Neural progenitor cell (in vitro differentiated cells): ENCODE results near the gene RASA4B.

Source experiments
- EZH2 ChIP-seq: fragments of 200-600 bp; sonication (generic); IDR thresholded peaks from 2 replicates; pipeline ENCODE4 v1.6.1; 2017; ENCODE audit warnings: antibody characterized with exemption, mild to moderate bottlenecking, moderate library complexity
- EZH2phosphoT487 ChIP-seq: fragments of 200-600 bp; sonication (generic); IDR thresholded peaks from 2 replicates; pipeline ENCODE4 v1.6.1; 2017; ENCODE audit warnings: antibody characterized with exemption
- TF ChIP-seq, protein P1 (sequence below): fragments of 200-600 bp; sonication (generic); IDR thresholded peaks from 2 replicates; pipeline ENCODE4 v1.5.1; 2017; ENCODE audit warnings: antibody characterized with exemption, mild to moderate bottlenecking

- TF ChIP-seq, protein P1, sequence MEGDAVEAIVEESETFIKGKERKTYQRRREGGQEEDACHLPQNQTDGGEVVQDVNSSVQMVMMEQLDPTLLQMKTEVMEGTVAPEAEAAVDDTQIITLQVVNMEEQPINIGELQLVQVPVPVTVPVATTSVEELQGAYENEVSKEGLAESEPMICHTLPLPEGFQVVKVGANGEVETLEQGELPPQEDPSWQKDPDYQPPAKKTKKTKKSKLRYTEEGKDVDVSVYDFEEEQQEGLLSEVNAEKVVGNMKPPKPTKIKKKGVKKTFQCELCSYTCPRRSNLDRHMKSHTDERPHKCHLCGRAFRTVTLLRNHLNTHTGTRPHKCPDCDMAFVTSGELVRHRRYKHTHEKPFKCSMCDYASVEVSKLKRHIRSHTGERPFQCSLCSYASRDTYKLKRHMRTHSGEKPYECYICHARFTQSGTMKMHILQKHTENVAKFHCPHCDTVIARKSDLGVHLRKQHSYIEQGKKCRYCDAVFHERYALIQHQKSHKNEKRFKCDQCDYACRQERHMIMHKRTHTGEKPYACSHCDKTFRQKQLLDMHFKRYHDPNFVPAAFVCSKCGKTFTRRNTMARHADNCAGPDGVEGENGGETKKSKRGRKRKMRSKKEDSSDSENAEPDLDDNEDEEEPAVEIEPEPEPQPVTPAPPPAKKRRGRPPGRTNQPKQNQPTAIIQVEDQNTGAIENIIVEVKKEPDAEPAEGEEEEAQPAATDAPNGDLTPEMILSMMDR, result no peak
- no peak for TF ChIP-seq EZH2
- TF ChIP-seq EZH2phosphoT487, result no peak
These were observed 49.7 kb downstream of the RASA4B start for GRCh38 chr7:102467581-102468477.
